Measurements from ENCODE around the gene PRELP.

GRCh38 chr1:203455706-203456105 lies 19.9 kb upstream of the PRELP start:
- TF ChIP-seq POLR2AphosphoS5 (IDR thresholded peaks at IDR 0.05; ENCODE audit: low read depth, low read length) (no peak), KDM1A (IDR thresholded peaks at IDR 0.05; ENCODE audit: borderline replicate concordance, low read length) (no peak), ATF2 (IDR thresholded peaks at IDR 0.05; ENCODE audit: low read length) (no peak), MAFK (IDR thresholded peaks at IDR 0.05; ENCODE audit: low read depth, low read length) (no peak), E2F6 (IDR thresholded peaks at IDR 0.05) (no peak), CTCF (IDR thresholded peaks at IDR 0.05; ENCODE audit: control extremely low read depth in 1 of 3, insufficient read depth in 1 of 3, low read depth in 1 of 3, low read length in 3 of 3) (no peak), JUN (IDR thresholded peaks at IDR 0.05; ENCODE audit: low read depth, low read length) (no peak), YY1 (IDR thresholded peaks at IDR 0.05; ENCODE audit: low read depth, low read length) (no peak), HDAC6 (IDR thresholded peaks at IDR 0.05; ENCODE audit: low read depth, low read length) (no peak), POLR2A (IDR thresholded peaks at IDR 0.05; ENCODE audit: control extremely low read depth in 1 of 2, low read depth in 2 of 2, low read length in 2 of 2) (no peak), RNF2 (IDR thresholded peaks at IDR 0.05; ENCODE audit: borderline replicate concordance, low read depth, low read length, missing control alignments, poor library complexity, severe bottlenecking) (no peak), SIN3A (conservative IDR thresholded peaks at IDR 0.05 in 1 of 2, IDR thresholded peaks at IDR 0.05 in 1 of 2; ENCODE audit: low read depth in 1 of 2, low read length in 2 of 2) (no peak), EZH2 (IDR thresholded peaks at IDR 0.05; ENCODE audit: low read depth, low read length, severe bottlenecking) (no peak)
